K562 (cell line): ENCODE measurements around the gene PODXL2. TPM values are rescaled to one million over a fixed set of nuclear protein-coding genes. Genes with fewer than 3 reads are reported as not detected.
A peak's percentile ranks its signal among the peaks of the same experiment; 100 is the strongest.

Experiments used
- CBX1 ChIP-seq: sonication (generic); IDR thresholded peaks from 2 replicates; pipeline ENCODE4 v1.6.1; 2016; ENCODE audit warnings: antibody characterized with exemption, low read depth, mild to moderate bottlenecking
- CREB1 ChIP-seq, 2 experiments: sonication (generic) in 1 of 2; formaldehyde crosslinking in 1 of 2; IDR thresholded peaks; 2 replicates each; pipeline versions ENCODE4 v1.6.1 to v1.8.0; 2012 to 2022; ENCODE audit warnings: inconsistent platforms in 1 of 2, mild to moderate bottlenecking in 1 of 2, missing genetic modification reagents in 1 of 2, moderate library complexity in 1 of 2
- CXXC5 ChIP-seq: fragments of 250-450 bp; sonication (Bioruptor Pico); IDR thresholded peaks from 2 replicates; pipeline ENCODE4 v1.8.0; 2022; ENCODE audit warnings: inconsistent platforms, mild to moderate bottlenecking, moderate library complexity
- FOSL1 ChIP-seq: fragments of 200-800 bp; sonication (Bioruptor generic); conservative IDR thresholded peaks from 2 replicates; pipeline ENCODE4 v1.6.1; 2016; ENCODE audit warnings: missing genetic modification characterization, missing compliant biosample characterization
- FOXP1 ChIP-seq: sonication (generic); formaldehyde crosslinking; IDR thresholded peaks from 2 replicates; pipeline ENCODE4 v1.8.0; 2022; ENCODE audit warnings: mild to moderate bottlenecking, missing genetic modification reagents
- GABPB1 ChIP-seq: sonication (generic); formaldehyde crosslinking; IDR thresholded peaks from 2 replicates; pipeline ENCODE4 v1.8.0; 2022; ENCODE audit warnings: mild to moderate bottlenecking, missing genetic modification reagents
- HEY1 ChIP-seq: fragments of 250-450 bp; sonication (Bioruptor Pico); IDR thresholded peaks from 2 replicates; pipeline ENCODE4 v1.5.0; 2020; ENCODE audit warnings: mild to moderate bottlenecking, moderate library complexity, borderline replicate concordance
- HIVEP1 ChIP-seq: fragments of 250-450 bp; sonication (Bioruptor Pico); IDR thresholded peaks from 2 replicates; pipeline ENCODE4 v1.4.0; 2020; ENCODE audit warnings: mild to moderate bottlenecking
- KDM5B ChIP-seq: fragments of 200-600 bp; sonication (generic); IDR thresholded peaks from 2 replicates; pipeline ENCODE4 v1.6.1; 2012; ENCODE audit warnings: low read depth, mild to moderate bottlenecking, moderate library complexity, low read length, control low read depth, inconsistent platforms; ENCODE audit not compliant: insufficient replicate concordance
- MED1 ChIP-seq: sonication (generic); formaldehyde crosslinking; IDR thresholded peaks from 2 replicates; pipeline ENCODE4 v1.8.1; 2023; ENCODE audit warnings: missing genetic modification reagents, borderline replicate concordance
- NCOA4 ChIP-seq: fragments of 450-650 bp; IDR thresholded peaks from 2 replicates; pipeline ENCODE4 v1.6.1; 2018; ENCODE audit warnings: mild to moderate bottlenecking; ENCODE audit not compliant: partially characterized antibody
- NFYB ChIP-seq: IDR thresholded peaks from 2 replicates; pipeline ENCODE4 v1.6.1; 2011; ENCODE audit warnings: mild to moderate bottlenecking, moderate library complexity; ENCODE audit not compliant: insufficient read length; ENCODE audit errors: extremely low read depth
- RBM25 ChIP-seq: fragments of 200-400 bp; formaldehyde crosslinking; IDR thresholded peaks from 2 replicates; pipeline ENCODE4 v1.6.1; 2018; ENCODE audit warnings: low read length, low read depth, moderate library complexity; ENCODE audit not compliant: severe bottlenecking
- SIN3B ChIP-seq: fragments of 450-650 bp; IDR thresholded peaks from 2 replicates; pipeline ENCODE4 v1.6.1; 2017; ENCODE audit warnings: low read depth, mild to moderate bottlenecking, moderate library complexity
- SMAD4 ChIP-seq: fragments of 250-450 bp; sonication (Bioruptor Pico); conservative IDR thresholded peaks from 2 replicates; pipeline ENCODE4 v1.8.0; 2021; ENCODE audit warnings: inconsistent platforms, mild to moderate bottlenecking, moderate library complexity
- XRCC4 ChIP-seq: IDR thresholded peaks from one replicate; pipeline ENCODE4 v1.6.1; 2011; ENCODE audit not compliant: insufficient read depth, insufficient read length; ENCODE audit errors: extremely low read depth
- ZNF431 ChIP-seq: sonication (generic); formaldehyde crosslinking; IDR thresholded peaks from 2 replicates; pipeline ENCODE4 v1.8.0; 2022; ENCODE audit warnings: mild to moderate bottlenecking, missing genetic modification reagents
- ZNF436 ChIP-seq: fragments of 250-450, 450-650 bp; sonication (Bioruptor Pico); formaldehyde crosslinking; IDR thresholded peaks from 2 replicates; pipeline ENCODE4 v1.7.0; 2020; ENCODE audit warnings: mild to moderate bottlenecking
- polyA plus RNA-seq, 8 experiments: library from polyadenylated mRNA; depleted of rRNA in 4 of 8; stranded (reverse) in 5 of 8; unstranded in 3 of 8; fragments of >200 nt; fragmentation: Nextera tagmentation in 2 of 8; fragmentation: Illumina TruSeq in 1 of 8; extraction: Ambion mirVana in 2 of 8; extraction: Trizol in 1 of 8; gene quantifications; 2 replicates each; pipeline versions ENCODE4 v1.2.1 to v1.2.3, GENCODE V29; 2011 to 2014; ENCODE audit warnings: inconsistent platforms in 1 of 8, missing spikeins in 1 of 8
- total RNA-seq, 7 experiments: library from RNA; depleted of rRNA in 6 of 7; stranded (reverse); fragments of >200 nt in 6 of 7; fragmentation: Illumina TruSeq in 2 of 7; extraction: Trizol in 2 of 7; gene quantifications; 2 replicates each; pipeline versions ENCODE4 v1.2.1 to v1.2.3, GENCODE V29; 2011 to 2021; ENCODE audit warnings: low replicate concordance in 1 of 7
- TF ChIP-seq, protein P1 (sequence below): fragments of 450-650 bp; IDR thresholded peaks from 2 replicates; pipeline ENCODE4 v1.6.1; 2018; ENCODE audit not compliant: partially characterized antibody
- TF ChIP-seq, protein P2 (sequence below), 2 experiments: fragments of 450-650 bp; IDR thresholded peaks; 2 replicates each; pipeline ENCODE4 v1.6.1; 2016
- TF ChIP-seq, protein P3 (sequence below): sonication (generic); formaldehyde crosslinking; IDR thresholded peaks from 2 replicates; pipeline ENCODE4 v1.9.0; 2022; ENCODE audit warnings: mild to moderate bottlenecking, missing genetic modification reagents
- TF ChIP-seq, protein P4 (sequence below): sonication (generic); formaldehyde crosslinking; IDR thresholded peaks from 2 replicates; pipeline ENCODE4 v1.8.0; 2022; ENCODE audit warnings: mild to moderate bottlenecking, missing genetic modification reagents

The PODXL2 gene
- total and polyA plus RNA-seq, 9 of the 15 experiments (the other 6 are each of a cell fraction or from before 2014, with no cell fraction given): 0.03 to 52.5 (median 21.9) TPM

DNA sequence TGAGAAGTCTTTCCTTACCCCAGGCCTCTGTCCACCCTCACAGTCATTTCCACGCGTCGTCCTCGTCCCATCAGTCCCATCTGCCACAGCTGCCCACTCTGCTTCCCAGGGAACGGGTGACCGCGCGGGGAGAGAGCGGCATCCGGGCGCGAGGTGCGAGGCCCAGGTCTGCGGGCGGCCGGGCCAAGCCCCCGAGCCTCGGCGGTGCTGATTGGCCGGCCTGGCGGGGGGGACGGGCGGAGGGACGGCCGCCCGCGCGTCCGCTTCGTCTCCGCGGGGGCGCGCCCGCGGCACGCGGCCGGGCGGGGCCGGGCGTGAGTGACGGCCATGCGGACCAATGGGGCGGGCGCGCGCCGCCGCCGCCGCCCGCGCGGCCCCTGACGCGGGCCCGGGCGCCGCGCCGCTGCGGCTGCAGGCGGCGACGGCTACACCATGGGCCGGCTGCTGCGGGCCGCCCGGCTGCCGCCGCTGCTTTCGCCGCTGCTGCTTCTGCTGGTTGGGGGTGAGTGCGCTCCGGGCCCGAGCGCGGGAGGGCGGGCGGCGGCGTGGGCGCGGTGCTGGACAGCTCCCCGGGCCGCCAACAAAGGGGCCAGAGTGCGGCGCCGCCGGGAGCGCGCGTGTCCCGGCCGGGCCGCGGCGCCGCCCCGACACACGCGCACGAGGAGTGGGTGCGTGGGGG lies at the start of gene PODXL2 (continued):
- TF ChIP-seq MED1 (CRISPR knock-in tag): no peak
- peak; percentile 88 for TF ChIP-seq CXXC5 (CRISPR knock-in tag)
- TF ChIP-seq HIVEP1 (CRISPR knock-in tag): no peak
- TF ChIP-seq, protein P1, sequence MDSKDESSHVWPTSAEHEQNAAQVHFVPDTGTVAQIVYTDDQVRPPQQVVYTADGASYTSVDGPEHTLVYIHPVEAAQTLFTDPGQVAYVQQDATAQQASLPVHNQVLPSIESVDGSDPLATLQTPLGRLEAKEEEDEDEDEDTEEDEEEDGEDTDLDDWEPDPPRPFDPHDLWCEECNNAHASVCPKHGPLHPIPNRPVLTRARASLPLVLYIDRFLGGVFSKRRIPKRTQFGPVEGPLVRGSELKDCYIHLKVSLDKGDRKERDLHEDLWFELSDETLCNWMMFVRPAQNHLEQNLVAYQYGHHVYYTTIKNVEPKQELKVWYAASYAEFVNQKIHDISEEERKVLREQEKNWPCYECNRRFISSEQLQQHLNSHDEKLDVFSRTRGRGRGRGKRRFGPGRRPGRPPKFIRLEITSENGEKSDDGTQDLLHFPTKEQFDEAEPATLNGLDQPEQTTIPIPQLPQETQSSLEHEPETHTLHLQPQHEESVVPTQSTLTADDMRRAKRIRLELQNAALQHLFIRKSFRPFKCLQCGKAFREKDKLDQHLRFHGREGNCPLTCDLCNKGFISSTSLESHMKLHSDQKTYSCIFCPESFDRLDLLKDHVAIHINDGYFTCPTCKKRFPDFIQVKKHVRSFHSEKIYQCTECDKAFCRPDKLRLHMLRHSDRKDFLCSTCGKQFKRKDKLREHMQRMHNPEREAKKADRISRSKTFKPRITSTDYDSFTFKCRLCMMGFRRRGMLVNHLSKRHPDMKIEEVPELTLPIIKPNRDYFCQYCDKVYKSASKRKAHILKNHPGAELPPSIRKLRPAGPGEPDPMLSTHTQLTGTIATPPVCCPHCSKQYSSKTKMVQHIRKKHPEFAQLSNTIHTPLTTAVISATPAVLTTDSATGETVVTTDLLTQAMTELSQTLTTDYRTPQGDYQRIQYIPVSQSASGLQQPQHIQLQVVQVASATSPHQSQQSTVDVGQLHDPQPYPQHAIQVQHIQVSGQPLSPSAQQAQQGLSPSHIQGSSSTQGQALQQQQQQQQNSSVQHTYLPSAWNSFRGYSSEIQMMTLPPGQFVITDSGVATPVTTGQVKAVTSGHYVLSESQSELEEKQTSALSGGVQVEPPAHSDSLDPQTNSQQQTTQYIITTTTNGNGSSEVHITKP: no peak
- 0 out of 2 replicates have a peak, but pooled peaks have one; percentile 17 for TF ChIP-seq FOSL1 (tag)
- no peak for TF ChIP-seq NCOA4
- TF ChIP-seq CREB1 (IDR thresholded peaks at IDR 0.05): peak; percentile 50; the same call in 1 of the 2 replicates
- TF ChIP-seq CREB1 (CRISPR knock-in tag; IDR thresholded peaks at IDR 0.05): no peak
- TF ChIP-seq FOXP1 (CRISPR knock-in tag): no peak
- TF ChIP-seq, protein P2, sequence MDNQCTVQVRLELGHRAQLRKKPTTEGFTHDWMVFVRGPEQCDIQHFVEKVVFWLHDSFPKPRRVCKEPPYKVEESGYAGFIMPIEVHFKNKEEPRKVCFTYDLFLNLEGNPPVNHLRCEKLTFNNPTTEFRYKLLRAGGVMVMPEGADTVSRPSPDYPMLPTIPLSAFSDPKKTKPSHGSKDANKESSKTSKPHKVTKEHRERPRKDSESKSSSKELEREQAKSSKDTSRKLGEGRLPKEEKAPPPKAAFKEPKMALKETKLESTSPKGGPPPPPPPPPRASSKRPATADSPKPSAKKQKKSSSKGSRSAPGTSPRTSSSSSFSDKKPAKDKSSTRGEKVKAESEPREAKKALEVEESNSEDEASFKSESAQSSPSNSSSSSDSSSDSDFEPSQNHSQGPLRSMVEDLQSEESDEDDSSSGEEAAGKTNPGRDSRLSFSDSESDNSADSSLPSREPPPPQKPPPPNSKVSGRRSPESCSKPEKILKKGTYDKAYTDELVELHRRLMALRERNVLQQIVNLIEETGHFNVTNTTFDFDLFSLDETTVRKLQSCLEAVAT (IDR thresholded peaks at IDR 0.05): no peak
- peak; percentile 86 for TF ChIP-seq NFYB
- TF ChIP-seq, protein P3, sequence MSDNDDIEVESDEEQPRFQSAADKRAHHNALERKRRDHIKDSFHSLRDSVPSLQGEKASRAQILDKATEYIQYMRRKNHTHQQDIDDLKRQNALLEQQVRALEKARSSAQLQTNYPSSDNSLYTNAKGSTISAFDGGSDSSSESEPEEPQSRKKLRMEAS: peak; percentile 84
- TF ChIP-seq HEY1 (CRISPR knock-in tag): no peak
- no peak; the same call in 1 of the 2 replicates for TF ChIP-seq CBX1
- 0 out of 2 replicates have a peak, but pooled peaks have one; percentile 16 for TF ChIP-seq SMAD4 (CRISPR knock-in tag)
- TF ChIP-seq, protein P4, sequence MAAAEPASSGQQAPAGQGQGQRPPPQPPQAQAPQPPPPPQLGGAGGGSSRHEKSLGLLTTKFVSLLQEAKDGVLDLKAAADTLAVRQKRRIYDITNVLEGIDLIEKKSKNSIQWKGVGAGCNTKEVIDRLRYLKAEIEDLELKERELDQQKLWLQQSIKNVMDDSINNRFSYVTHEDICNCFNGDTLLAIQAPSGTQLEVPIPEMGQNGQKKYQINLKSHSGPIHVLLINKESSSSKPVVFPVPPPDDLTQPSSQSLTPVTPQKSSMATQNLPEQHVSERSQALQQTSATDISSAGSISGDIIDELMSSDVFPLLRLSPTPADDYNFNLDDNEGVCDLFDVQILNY (CRISPR knock-in tag): peak; percentile 50; the same call in 1 of the 2 replicates
- TF ChIP-seq RBM25: peak; percentile 54
- TF ChIP-seq ZNF431 (CRISPR knock-in tag): peak; percentile 73
- no peak for TF ChIP-seq XRCC4
- TF ChIP-seq KDM5B: no peak
- TF ChIP-seq GABPB1: 0 out of 2 replicates have a peak, but pooled peaks have one; percentile 28
- TF ChIP-seq ZNF436 (CRISPR knock-in tag): no peak
- TF ChIP-seq SIN3B: 0 out of 2 replicates have a peak, but pooled peaks have one; percentile 32
